Keratinocyte (primary cell): Measurements from ENCODE around the gene CTNND2. TPM values are rescaled to one million over a fixed set of nuclear protein-coding genes. Genes with fewer than 3 reads are reported as not detected.

ENCODE experiments used
- DNase-seq: peaks from one replicate; pipeline ENCODE4 v3.0.0-alpha.2; 2011; ENCODE audit warnings: low read depth, missing footprints, low spot score
- FAIRE-seq: peaks from 2 replicates; lab custom pipeline; 2011; peaks lifted over from hg19 to GRCh38; lab: Jason Lieb, UNC
- H2AFZ ChIP-seq: 2 replicates; pipeline ENCODE4 v1.6.0; 2012; ENCODE audit warnings: low read length, control low read depth, inconsistent platforms; ENCODE audit not compliant: control insufficient read depth
- H3K27ac ChIP-seq: 2 replicates; pipeline ENCODE4 v1.5.1; 2011; ENCODE audit warnings: low read length; ENCODE audit not compliant: control insufficient read depth, insufficient read depth
- H3K27me3 ChIP-seq: 3 replicates; pipeline ENCODE4 v1.6.0; 2011; ENCODE audit warnings: low read length; ENCODE audit not compliant: control insufficient read depth, insufficient read depth; ENCODE audit errors: extremely low read depth
- H3K36me3 ChIP-seq, 2 experiments: 2 replicates in 1 of 2; 3 replicates in 1 of 2; pipeline ENCODE4 v1.5.1; 2011; ENCODE audit warnings: low read length in 2 of 2, mild to moderate bottlenecking in 1 of 2; ENCODE audit not compliant: control insufficient read depth in 2 of 2, insufficient read depth in 2 of 2; ENCODE audit errors: extremely low read depth in 1 of 2
- H3K4me1 ChIP-seq: 3 replicates; pipeline ENCODE4 v1.5.1; 2011; ENCODE audit warnings: low read length; ENCODE audit not compliant: control insufficient read depth, insufficient read depth; ENCODE audit errors: extremely low read depth
- H3K4me2 ChIP-seq: 3 replicates; pipeline ENCODE4 v1.6.0; 2011; ENCODE audit warnings: low read depth, low read length; ENCODE audit not compliant: control insufficient read depth, insufficient read depth; ENCODE audit errors: extremely low read depth
- H3K4me3 ChIP-seq, 3 experiments: fragments of 200-600 bp in 1 of 3; sonication (generic) in 1 of 3; 2 replicates in 2 of 3; 3 replicates in 1 of 3; pipeline ENCODE4 v1.5.1; 2011 to 2016; ENCODE audit warnings: low read length in 3 of 3, mild to moderate bottlenecking in 3 of 3, control low read depth in 2 of 3, inconsistent platforms in 1 of 3, low read depth in 1 of 3, mixed read lengths in 1 of 3, mixed run types in 1 of 3, moderate library complexity in 1 of 3; ENCODE audit not compliant: control insufficient read depth in 2 of 3, insufficient read depth in 2 of 3; ENCODE audit errors: extremely low read depth in 1 of 3
- H3K79me2 ChIP-seq: 2 replicates; pipeline ENCODE4 v1.6.0; 2012; ENCODE audit warnings: low read length; ENCODE audit not compliant: control insufficient read depth, insufficient read depth
- H3K9ac ChIP-seq: 3 replicates; pipeline ENCODE4 v1.6.0; 2011; ENCODE audit warnings: low read length; ENCODE audit not compliant: control insufficient read depth, insufficient read depth; ENCODE audit errors: extremely low read depth
- H3K9me1 ChIP-seq: 3 replicates; pipeline ENCODE4 v1.6.0; 2011; ENCODE audit warnings: low read length; ENCODE audit not compliant: control insufficient read depth, insufficient read depth; ENCODE audit errors: extremely low read depth
- H3K9me3 ChIP-seq: 2 replicates; pipeline ENCODE4 v1.5.1; 2012; ENCODE audit warnings: low read depth, low read length; ENCODE audit not compliant: control insufficient read depth
- H4K20me1 ChIP-seq: 3 replicates; pipeline ENCODE4 v1.6.0; 2011; ENCODE audit warnings: low read length; ENCODE audit not compliant: control insufficient read depth, insufficient read depth; ENCODE audit errors: extremely low read depth
- EZH2 ChIP-seq: IDR thresholded peaks from one replicate; pipeline ENCODE4 v1.6.1; 2012; ENCODE audit warnings: inconsistent platforms, mild to moderate bottlenecking, low read length, moderate library complexity
- dilution Hi-C: fragments of 300-500 bp; cut with MboI; formaldehyde crosslinking; loops from one replicate; pipeline ENCODE4 v1.7.0; 2020; ENCODE audit warnings: low sequenced_read_pairs; ENCODE audit not compliant: extremely low pct_ligation_motif_present
- polyA plus RNA-seq, 5 experiments: library from polyadenylated mRNA; depleted of rRNA in 3 of 5; stranded (reverse) in 3 of 5; stranded (forward) in 1 of 5; unstranded in 1 of 5; fragments of >200 nt; gene quantifications; 1 replicate in 1 of 5; 2 replicates in 3 of 5; 3 replicates in 1 of 5; pipeline versions ENCODE4 v1.2.1 to v1.2.3, GENCODE V29; 2011 to 2012; ENCODE audit warnings: missing spikeins in 2 of 5, low read depth in 1 of 5, low replicate concordance in 1 of 5
- TF ChIP-seq, protein P1 (sequence below), 3 experiments: IDR thresholded peaks in 1 of 3; conservative IDR thresholded peaks in 1 of 3; optimal IDR thresholded peaks in 1 of 3; 2 replicates in 2 of 3; 3 replicates in 1 of 3; pipeline versions ENCODE3 to v1.5.1; 2011; ENCODE audit warnings: low read length in 3 of 3, mild to moderate bottlenecking in 3 of 3, moderate library complexity in 2 of 3, control low read depth in 1 of 3, inconsistent platforms in 1 of 3; ENCODE audit not compliant: insufficient read depth in 2 of 3; ENCODE audit errors: extremely low read depth in 1 of 3

CTNND2 gene
- polyA plus RNA-seq, 1 donor (not counting 4 experiments of a cell fraction or from before 2014, with no cell fraction given): not detected

- Histone ChIP-seq H3K4me1 (no peaks in the 10 kb centered on the region), H4K20me1 (no peaks in the 10 kb centered on the region), H3K9ac (no peak overlapping the region), H3K79me2 (no peaks in the 10 kb centered on the region), H3K4me3 (no peak overlapping the region), H3K9me3 (no peaks in the 10 kb centered on the region), H3K9me1 (no peaks in the 10 kb centered on the region), H2AFZ (no peak overlapping the region), H3K27me3 (no peaks in the 10 kb centered on the region), H3K4me2 (no peak overlapping the region), H3K36me3 (no peaks in the 10 kb centered on the region), H3K27ac (no peak overlapping the region)
- no peak for TF ChIP-seq EZH2
- DNase-seq (no peak), FAIRE-seq (no peak)
- dilution Hi-C loops: no loop called here
These were observed 448.7 kb downstream of the CTNND2 start for GRCh38 chr5:11455505-11455904.

DNA sequence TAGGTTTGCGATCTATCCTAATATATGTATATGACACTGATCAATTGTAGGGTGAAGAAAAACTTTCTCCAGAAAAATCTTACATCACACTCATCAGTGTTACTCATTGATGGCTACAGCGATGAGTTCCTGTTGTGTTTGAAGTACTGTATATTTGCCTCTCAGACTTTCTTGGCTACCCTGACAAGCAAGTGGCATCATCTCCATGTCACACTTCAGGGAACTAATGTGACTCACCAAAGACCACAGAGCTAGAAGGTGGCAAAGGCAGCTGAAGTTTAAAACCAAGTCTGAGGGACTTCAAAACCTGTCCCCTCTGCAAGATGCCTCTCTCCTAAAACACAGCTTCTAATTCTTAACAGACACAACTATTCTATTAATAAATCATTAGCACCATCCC is 451.4 kb downstream of the CTNND2 start:
- TF ChIP-seq EZH2: no peak
- H3K4me1 ChIP-seq: no peaks in the 10 kb centered on the region
- H3K9me3 ChIP-seq: no peaks in the 10 kb centered on the region
- no peaks in the 10 kb centered on the region for H3K27me3 ChIP-seq
- no peak overlapping the region for H2AFZ ChIP-seq
- dilution Hi-C loops: no loop called here
- no peak overlapping the region for H3K4me2 ChIP-seq
- H3K36me3 ChIP-seq: no peaks in the 10 kb centered on the region
- H3K4me3 ChIP-seq: no peak overlapping the region
- no peaks in the 10 kb centered on the region for H4K20me1 ChIP-seq
- no peak for FAIRE-seq
- no peak overlapping the region for H3K27ac ChIP-seq
- H3K79me2 ChIP-seq: no peaks in the 10 kb centered on the region
- no peak overlapping the region for H3K9ac ChIP-seq
- no peak for DNase-seq
- H3K9me1 ChIP-seq: no peaks in the 10 kb centered on the region

- dilution Hi-C loops: no loop called here
- DNase-seq (no peak), FAIRE-seq (no peak)
- no peaks in the 10 kb centered on the region for H3K36me3 ChIP-seq
- no peak overlapping the region for H3K9ac ChIP-seq
- H3K79me2 ChIP-seq: no peaks in the 10 kb centered on the region
- no peaks in the 10 kb centered on the region for H3K27me3 ChIP-seq
- H3K27ac ChIP-seq: no peak overlapping the region
- H3K4me3 ChIP-seq: no peak overlapping the region
- H3K4me2 ChIP-seq: no peak overlapping the region
- no peaks in the 10 kb centered on the region for H4K20me1 ChIP-seq
- no peak overlapping the region for H2AFZ ChIP-seq
- TF ChIP-seq, protein P1, sequence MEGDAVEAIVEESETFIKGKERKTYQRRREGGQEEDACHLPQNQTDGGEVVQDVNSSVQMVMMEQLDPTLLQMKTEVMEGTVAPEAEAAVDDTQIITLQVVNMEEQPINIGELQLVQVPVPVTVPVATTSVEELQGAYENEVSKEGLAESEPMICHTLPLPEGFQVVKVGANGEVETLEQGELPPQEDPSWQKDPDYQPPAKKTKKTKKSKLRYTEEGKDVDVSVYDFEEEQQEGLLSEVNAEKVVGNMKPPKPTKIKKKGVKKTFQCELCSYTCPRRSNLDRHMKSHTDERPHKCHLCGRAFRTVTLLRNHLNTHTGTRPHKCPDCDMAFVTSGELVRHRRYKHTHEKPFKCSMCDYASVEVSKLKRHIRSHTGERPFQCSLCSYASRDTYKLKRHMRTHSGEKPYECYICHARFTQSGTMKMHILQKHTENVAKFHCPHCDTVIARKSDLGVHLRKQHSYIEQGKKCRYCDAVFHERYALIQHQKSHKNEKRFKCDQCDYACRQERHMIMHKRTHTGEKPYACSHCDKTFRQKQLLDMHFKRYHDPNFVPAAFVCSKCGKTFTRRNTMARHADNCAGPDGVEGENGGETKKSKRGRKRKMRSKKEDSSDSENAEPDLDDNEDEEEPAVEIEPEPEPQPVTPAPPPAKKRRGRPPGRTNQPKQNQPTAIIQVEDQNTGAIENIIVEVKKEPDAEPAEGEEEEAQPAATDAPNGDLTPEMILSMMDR (optimal IDR thresholded peaks at IDR 0.05 in 1 of 3, IDR thresholded peaks at IDR 0.05 in 1 of 3, conservative IDR thresholded peaks at IDR 0.05 in 1 of 3; ENCODE audit: extremely low read depth in 1 of 3, insufficient read depth in 2 of 3, low read length in 3 of 3): no peak
- no peak for TF ChIP-seq EZH2
- no peaks in the 10 kb centered on the region for H3K9me3 ChIP-seq
- H3K4me1 ChIP-seq: no peaks in the 10 kb centered on the region
- H3K9me1 ChIP-seq: no peaks in the 10 kb centered on the region
These were observed 454.3 kb downstream of the CTNND2 start for GRCh38 chr5:11449966-11450365.
